BJ (cell line): ENCODE data around the gene REG4. TPM values are rescaled to one million over a fixed set of nuclear protein-coding genes. Genes with fewer than 3 reads are reported as not detected.

ENCODE experiments used
- CTCF ChIA-PET: fragments of 350-600 bp; formaldehyde crosslinking; extraction: SDS; loops from one replicate; lab custom pipeline; 2021; ENCODE audit warnings: antibody characterized with exemption, inconsistent platforms; lab: Yijun Ruan, JAX
- POLR2A ChIA-PET: fragments of 300-600 bp; sonication (Branson Sonifier 250); formaldehyde crosslinking; extraction: SDS; loops from one replicate; lab custom pipeline; 2021; ENCODE audit warnings: antibody characterized with exemption; lab: Charles Lee
- DNase-seq: peaks from one replicate; pipeline ENCODE4 v3.0.0-alpha.2; 2011; ENCODE audit warnings: low read depth
- H3K27me3 ChIP-seq: 2 replicates; pipeline ENCODE4 v1.6.0; 2011; ENCODE audit warnings: low read length; ENCODE audit not compliant: control insufficient read depth, insufficient read depth
- H3K36me3 ChIP-seq: 2 replicates; pipeline ENCODE4 v1.5.1; 2011; ENCODE audit warnings: low read length; ENCODE audit not compliant: control insufficient read depth, insufficient read depth
- H3K4me3 ChIP-seq: 2 replicates; pipeline ENCODE4 v1.5.1; 2011; ENCODE audit warnings: low read depth, mild to moderate bottlenecking, control low read depth, low read length
- CTCF ChIP-seq: IDR thresholded peaks from 2 replicates; pipeline ENCODE4 v1.5.1; 2011; ENCODE audit warnings: low read depth, mild to moderate bottlenecking, control low read depth, inconsistent platforms, low read length, moderate library complexity; ENCODE audit not compliant: insufficient read depth
- polyA plus RNA-seq: library from polyadenylated mRNA; depleted of rRNA; stranded (reverse); fragments of >200 nt; gene quantifications from 2 replicates; pipeline ENCODE4 v1.2.3, GENCODE V29; 2011; rRNA removed

REG4 gene
- polyA plus RNA-seq, 1 experiment = not detected

GRCh38 chr1:119748040-119748439, 63.2 kb downstream of the REG4 start:
- Histone ChIP-seq H3K36me3 (peaks cover 7% of the 10 kb centered on the region; the same call in 1 of the 2 replicates), H3K4me3 (no peak overlapping the region), H3K27me3 (peaks cover 3% of the 10 kb centered on the region)
- no peak for DNase-seq
- CTCF ChIA-PET = interaction anchor here (1.4 to 1.7 kb wide), 3 partner anchors 10 to 16 kb away, joined by 3 to 4 read pairs (median 4); no protein-coding TSS in a partner anchor
- no peak for TF ChIP-seq CTCF
- POLR2A ChIA-PET = no interaction called here

GRCh38 chr1:119747451-119747850, 63.8 kb downstream of the REG4 start:
- Histone ChIP-seq H3K27me3 (peaks cover 3% of the 10 kb centered on the region), H3K4me3 (no peak overlapping the region), H3K36me3 (peaks cover 12% of the 10 kb centered on the region; the same call in 1 of the 2 replicates)
- CTCF ChIA-PET = interaction anchor here (1.4 to 1.7 kb wide), 3 partner anchors 10 to 16 kb away, joined by 3 to 4 read pairs (median 4); no protein-coding TSS in a partner anchor
- POLR2A ChIA-PET = no interaction called here
- no peak for DNase-seq
- TF ChIP-seq CTCF = no peak

GRCh38 chr1:119745034-119745433, 66.2 kb downstream of the REG4 start:
- Histone ChIP-seq H3K27me3 (peaks cover 3% of the 10 kb centered on the region), H3K4me3 (no peak overlapping the region), H3K36me3 (peaks cover 32% of the 10 kb centered on the region)
- ChIA-PET POLR2A (no interaction called here), CTCF (interaction anchor here (0.5 to 3.9 kb wide), 19 partner anchors 9 to 798 kb away, joined by 3 to 28 read pairs (median 4); partner anchors contain the start of gene HMGCS2)
- DNase-seq = no peak
- TF ChIP-seq CTCF = no peak

GRCh38 chr1:119744598-119744942, 66.7 kb downstream of the REG4 start:
- Histone ChIP-seq H3K4me3 (no peak overlapping the region), H3K36me3 (peaks cover 34% of the 10 kb centered on the region), H3K27me3 (peaks cover 3% of the 10 kb centered on the region)
- TF ChIP-seq CTCF = no peak
- DNase-seq = no peak
- ChIA-PET POLR2A (no interaction called here), CTCF (interaction anchor here (0.5 to 3.9 kb wide), 23 partner anchors 9 to 798 kb away, joined by 3 to 28 read pairs (median 4); partner anchors contain the start of genes HMGCS2 and PHGDH)

Other genes with a start within 250 kb of the REG4 start
- gene ZNF697, start 163.2 kb downstream of the REG4 start, polyA plus RNA-seq = 3.2 and 5.7 TPM in 2 replicates
- 138 and 287 TPM in 2 replicates for gene PHGDH, start 99.5 kb downstream of the REG4 start, polyA plus RNA-seq
- not detected in 2 replicates for gene HMGCS2, start 42.6 kb downstream of the REG4 start, polyA plus RNA-seq
- not detected in 2 replicates for gene ADAM30, start 85.1 kb upstream of the REG4 start, polyA plus RNA-seq